ENCODE measurements around the gene ADAM29. TPM values are rescaled to one million over a fixed set of nuclear protein-coding genes. Genes with fewer than 3 reads are reported as not detected.
"Not testable (repeated sequence)": the region's sequence is repeated elsewhere in the genome, so short reads cannot be mapped to it uniquely, and the experiment has no call there.

The ADAM29 gene
- total and polyA plus RNA-seq, 2 experiments from 2014 or later, result not detected

DNA sequence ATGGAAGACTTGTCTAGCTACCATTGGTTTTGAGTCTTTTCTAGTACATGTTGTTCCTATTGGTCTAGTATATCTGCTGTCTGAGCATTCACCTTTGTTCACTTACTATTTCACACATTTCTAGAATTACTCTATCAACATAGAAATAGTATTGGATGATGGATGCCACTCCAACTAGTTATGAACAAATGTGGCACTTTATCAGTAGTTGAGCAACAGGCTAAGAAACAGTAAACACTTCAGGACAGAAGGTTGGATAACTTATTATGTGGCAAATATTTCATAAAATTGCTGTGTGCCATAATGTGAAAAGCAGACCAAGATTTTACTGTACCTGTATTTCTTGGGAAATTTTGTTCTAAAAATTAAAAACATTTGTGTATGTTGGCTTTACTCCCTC is 46.8 kb upstream of the ADAM29 start:
- Histone ChIP-seq H3K4me3 (no peak overlapping the region), H3K79me2 (replicated peaks; ENCODE audit: insufficient read depth) (no peaks in the 10 kb centered on the region), H3K4me2 (no peak overlapping the region), H3K36me3 (ENCODE audit: insufficient read depth) (no peaks in the 10 kb centered on the region), H3K27me3 (ENCODE audit: insufficient read depth) (no peaks in the 10 kb centered on the region), H3K4me1 (ENCODE audit: insufficient read depth) (no peaks in the 10 kb centered on the region), H3K27ac (ENCODE audit: low read depth) (no peak overlapping the region), H3F3A (replicated peaks; ENCODE audit: low read depth) (no peaks in the 10 kb centered on the region), H2AFZ (no peak overlapping the region), H3K9me2 (ENCODE audit: insufficient read depth) (0 out of 2 replicates have a peak, but pooled peaks cover 14% of the 10 kb centered on the region), H4K20me1 (replicated peaks; ENCODE audit: insufficient read depth) (no peaks in the 10 kb centered on the region)
- H3K27me3 Mint-ChIP-seq (ENCODE audit: insufficient read depth, low read depth, poor library complexity), result no peaks in the 10 kb centered on the region
- H3K27ac Mint-ChIP-seq, result no peak overlapping the region
- ATAC-seq (no peak), DNase-seq (ENCODE audit: low spot score) (no peak)
- peaks cover 11% of the 10 kb centered on the region; the same call in 2 of the 3 replicates for H3K4me1 Mint-ChIP-seq
- H3K36me3 Mint-ChIP-seq (ENCODE audit: low read depth), result no peaks in the 10 kb centered on the region
- no peak overlapping the region for H3K4me3 Mint-ChIP-seq
- no peaks in the 10 kb centered on the region for H3K9me3 Mint-ChIP-seq
- TF ChIP-seq ZNF114 (CRISPR knock-in tag; IDR thresholded peaks at IDR 0.05) (no peak), ZNF462 (CRISPR knock-in tag; IDR thresholded peaks at IDR 0.05) (no peak), STAT1 (IDR thresholded peaks at IDR 0.05; ENCODE audit: unreplicated experiment) (no peak), EZH2 (IDR thresholded peaks at IDR 0.05; ENCODE audit: low read depth, unreplicated experiment) (no peak)

DNA sequence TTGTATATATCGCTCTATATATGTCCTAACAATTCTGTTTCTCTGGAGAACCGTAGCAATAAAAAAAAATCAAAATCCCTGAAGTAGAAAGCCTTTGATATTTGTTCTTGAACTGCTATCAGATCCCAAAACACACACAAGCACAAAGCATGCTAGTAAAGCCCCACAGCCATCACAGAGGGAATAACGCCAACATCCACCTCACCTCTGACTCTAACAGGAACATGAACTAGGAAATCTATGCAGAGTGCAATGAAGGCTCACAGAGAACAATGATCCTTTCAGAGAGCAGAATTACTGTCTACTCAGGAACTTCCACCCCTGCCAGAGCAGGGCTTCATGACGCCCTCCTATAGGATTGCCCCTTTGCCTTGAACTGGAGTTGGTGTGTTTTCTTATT is 45.0 kb upstream of the ADAM29 start:
- not testable (repeated sequence) for H4K20me1 ChIP-seq (replicated peaks; ENCODE audit: insufficient read depth); ATAC-seq; H3K27ac ChIP-seq (ENCODE audit: low read depth); H3K4me2 ChIP-seq; H3K27ac Mint-ChIP-seq; H3K4me1 ChIP-seq (ENCODE audit: insufficient read depth); H3K79me2 ChIP-seq (replicated peaks; ENCODE audit: insufficient read depth); H3K9me3 Mint-ChIP-seq; H3F3A ChIP-seq (replicated peaks; ENCODE audit: low read depth); H3K4me3 ChIP-seq; H3K27me3 Mint-ChIP-seq (ENCODE audit: insufficient read depth, low read depth, poor library complexity); H3K4me3 Mint-ChIP-seq; H3K27me3 ChIP-seq (ENCODE audit: insufficient read depth); DNase-seq (ENCODE audit: low spot score); H3K9me2 ChIP-seq (ENCODE audit: insufficient read depth); H3K36me3 Mint-ChIP-seq (ENCODE audit: low read depth); H2AFZ ChIP-seq; H3K36me3 ChIP-seq (ENCODE audit: insufficient read depth)
- H3K4me1 Mint-ChIP-seq, result peaks cover 11% of the 10 kb centered on the region; the same call in 2 of the 3 replicates

Measured in GM23338 (cell line).